Vagina (tissue), 2 donors: ENCODE measurements around the gene MADCAM1. TPM values are rescaled to one million over a fixed set of nuclear protein-coding genes. Genes with fewer than 3 reads are reported as not detected.

Source experiments
- DNase-seq, 2 donors: peaks; one replicate each; pipeline ENCODE4 v3.0.0-alpha.2; 2017; ENCODE audit errors: extremely low spot score in 2 of 2
- H3K27ac ChIP-seq: fragments of 200-600 bp; sonication (generic); one replicate; pipeline ENCODE4 v1.5.1; 2019
- H3K27me3 ChIP-seq: fragments of 200-600 bp; sonication (generic); one replicate; pipeline ENCODE4 v1.5.1; 2019
- H3K36me3 ChIP-seq, 2 donors: fragments of 200-600 bp; sonication (generic); one replicate each; pipeline ENCODE4 v1.5.1; 2017 to 2019
- H3K4me1 ChIP-seq: fragments of 200-600 bp; sonication (generic); one replicate; pipeline ENCODE4 v1.5.1; 2019
- H3K4me3 ChIP-seq, 2 donors: fragments of 200-600 bp; sonication (generic); 1 replicate in 1 of 2; 2 replicates in 1 of 2; pipeline ENCODE4 v1.5.1; 2016 to 2019
- H3K9me3 ChIP-seq: fragments of 200-600 bp; sonication (generic); one replicate; pipeline ENCODE4 v1.5.1; 2019
- POLR2A ChIP-seq, 2 donors: fragments of 450-650 bp; IDR thresholded peaks; one replicate each; pipeline ENCODE4 v1.6.1; 2017; ENCODE audit warnings: antibody characterized with exemption in 2 of 2, mild to moderate bottlenecking in 2 of 2, moderate library complexity in 2 of 2
- POLR2AphosphoS5 ChIP-seq, 2 donors: sonication (generic); formaldehyde crosslinking; IDR thresholded peaks; one replicate each; pipeline ENCODE4 v1.9.0; 2017; ENCODE audit warnings: antibody characterized with exemption in 2 of 2, mild to moderate bottlenecking in 2 of 2, low read depth in 1 of 2; ENCODE audit not compliant: insufficient read depth in 1 of 2
- intact Hi-C: fragments of 100-400 bp; cut with DNase I; formaldehyde crosslinking; loops from one replicate; pipeline ENCODE4 v1.15.1; 2023
- small RNA-seq: library from RNA; depleted of rRNA; stranded (forward); fragments of <200 nt; gene quantifications from one replicate; pipeline ENCODE3, GENCODE V24; 2016
- total RNA-seq: library from RNA; depleted of rRNA; stranded (reverse); fragments of >200 nt; gene quantifications from one replicate; pipeline ENCODE4 v1.2.3, GENCODE V29; 2016
- TF ChIP-seq, protein P1 (sequence below), 3 experiments: fragments of 450-650 bp in 2 of 3; fragments of 200-600 bp in 1 of 3; sonication (generic) in 1 of 3; IDR thresholded peaks; one replicate each; pipeline ENCODE4 v1.5.1; 2017 to 2019; ENCODE audit warnings: antibody characterized with exemption in 3 of 3, mild to moderate bottlenecking in 2 of 3, moderate library complexity in 2 of 3

Gene MADCAM1
- total RNA-seq, 1 donor from 2014 or later, result 0.49 TPM

DNA sequence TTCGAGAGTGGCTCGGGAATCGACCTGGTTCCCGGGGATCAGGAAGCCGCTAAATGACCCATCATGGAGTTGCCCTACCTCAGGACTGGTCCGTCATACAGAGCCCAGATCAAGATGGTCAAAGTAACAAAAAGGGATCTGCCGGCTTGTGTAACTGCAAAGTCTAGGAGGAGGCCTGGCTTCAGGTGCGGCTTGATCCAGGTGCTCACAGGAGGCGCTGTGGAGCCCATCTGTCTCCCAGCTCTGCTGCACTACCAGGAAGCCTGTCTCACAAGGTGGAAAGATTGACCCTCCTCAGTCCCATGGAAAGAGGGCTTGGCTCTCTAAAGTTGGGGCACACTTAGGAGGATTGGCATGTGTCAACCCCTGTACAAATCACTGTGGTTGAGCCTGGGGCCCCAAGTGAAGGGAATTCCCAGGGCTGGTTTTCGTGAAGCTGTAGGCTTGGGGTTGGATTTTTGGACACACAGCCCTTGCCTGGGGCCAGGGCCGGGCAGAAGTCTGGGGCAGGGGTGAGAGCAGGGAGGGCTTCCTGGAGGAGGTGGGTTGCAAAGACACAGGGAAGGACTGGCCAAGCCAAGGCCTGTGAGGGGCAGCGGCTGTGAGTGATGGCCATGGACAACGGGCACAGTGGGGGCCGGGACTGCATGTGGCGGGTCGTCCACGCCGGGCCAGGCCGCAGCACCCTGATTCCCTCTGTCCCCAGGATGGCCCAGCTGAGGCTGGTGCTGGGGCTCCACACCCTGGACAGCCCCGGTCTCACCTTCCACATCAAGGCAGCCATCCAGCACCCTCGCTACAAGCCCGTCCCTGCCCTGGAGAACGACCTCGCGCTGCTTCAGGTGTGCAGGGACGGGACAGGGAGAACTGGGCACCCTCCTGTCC is 51.8 kb downstream of the MADCAM1 start:
- no peaks in the 10 kb centered on the region for H3K27me3 ChIP-seq

DNA sequence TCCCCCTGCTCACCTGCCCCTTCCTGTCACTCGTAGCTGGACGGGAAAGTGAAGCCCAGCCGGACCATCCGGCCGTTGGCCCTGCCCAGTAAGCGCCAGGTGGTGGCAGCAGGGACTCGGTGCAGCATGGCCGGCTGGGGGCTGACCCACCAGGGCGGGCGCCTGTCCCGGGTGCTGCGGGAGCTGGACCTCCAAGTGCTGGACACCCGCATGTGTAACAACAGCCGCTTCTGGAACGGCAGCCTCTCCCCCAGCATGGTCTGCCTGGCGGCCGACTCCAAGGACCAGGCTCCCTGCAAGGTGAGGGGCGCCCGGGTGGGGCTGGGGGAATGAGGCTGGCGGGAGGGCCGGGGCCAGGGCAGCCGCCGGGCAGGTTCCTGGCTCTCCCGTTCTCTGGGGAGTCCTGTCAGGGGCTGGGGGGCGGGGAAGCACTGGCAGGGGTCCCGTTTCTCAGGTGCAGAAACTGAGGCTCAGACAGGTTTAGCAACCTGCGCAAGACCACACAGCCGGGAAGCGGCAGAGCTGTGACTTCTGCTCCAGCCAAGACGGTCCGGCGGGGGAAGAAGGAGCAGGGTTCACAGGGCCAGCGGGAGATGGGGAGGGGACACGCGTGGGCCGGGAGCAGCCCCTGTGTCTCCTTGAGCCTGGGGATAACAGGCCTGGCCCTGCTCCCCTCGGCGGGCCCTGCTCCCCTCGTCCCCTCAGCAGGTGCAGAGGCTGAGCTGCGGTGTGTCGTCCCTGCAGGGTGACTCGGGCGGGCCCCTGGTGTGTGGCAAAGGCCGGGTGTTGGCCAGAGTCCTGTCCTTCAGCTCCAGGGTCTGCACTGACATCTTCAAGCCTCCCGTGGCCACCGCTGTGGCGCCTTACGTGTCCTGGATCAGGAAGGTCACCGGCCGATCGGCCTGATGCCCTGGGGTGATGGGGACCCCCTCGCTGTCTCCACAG is 52.9 kb downstream of the MADCAM1 start:
- no peak for DNase-seq

More for the DNA sequence above, 51.8 kb downstream of the MADCAM1 start:
- Histone ChIP-seq H3K36me3 (no peaks in the 10 kb centered on the region), H3K27ac (no peak overlapping the region), H3K4me3 (no peak overlapping the region), H3K4me1 (peaks cover 16% of the 10 kb centered on the region), H3K9me3 (no peaks in the 10 kb centered on the region)
- TF ChIP-seq POLR2A (IDR thresholded peaks at IDR 0.05), result no peak
- TF ChIP-seq, protein P1, sequence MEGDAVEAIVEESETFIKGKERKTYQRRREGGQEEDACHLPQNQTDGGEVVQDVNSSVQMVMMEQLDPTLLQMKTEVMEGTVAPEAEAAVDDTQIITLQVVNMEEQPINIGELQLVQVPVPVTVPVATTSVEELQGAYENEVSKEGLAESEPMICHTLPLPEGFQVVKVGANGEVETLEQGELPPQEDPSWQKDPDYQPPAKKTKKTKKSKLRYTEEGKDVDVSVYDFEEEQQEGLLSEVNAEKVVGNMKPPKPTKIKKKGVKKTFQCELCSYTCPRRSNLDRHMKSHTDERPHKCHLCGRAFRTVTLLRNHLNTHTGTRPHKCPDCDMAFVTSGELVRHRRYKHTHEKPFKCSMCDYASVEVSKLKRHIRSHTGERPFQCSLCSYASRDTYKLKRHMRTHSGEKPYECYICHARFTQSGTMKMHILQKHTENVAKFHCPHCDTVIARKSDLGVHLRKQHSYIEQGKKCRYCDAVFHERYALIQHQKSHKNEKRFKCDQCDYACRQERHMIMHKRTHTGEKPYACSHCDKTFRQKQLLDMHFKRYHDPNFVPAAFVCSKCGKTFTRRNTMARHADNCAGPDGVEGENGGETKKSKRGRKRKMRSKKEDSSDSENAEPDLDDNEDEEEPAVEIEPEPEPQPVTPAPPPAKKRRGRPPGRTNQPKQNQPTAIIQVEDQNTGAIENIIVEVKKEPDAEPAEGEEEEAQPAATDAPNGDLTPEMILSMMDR (IDR thresholded peaks at IDR 0.05), result no peak
- no peak for TF ChIP-seq POLR2AphosphoS5 (IDR thresholded peaks at IDR 0.05; ENCODE audit: insufficient read depth in 1 of 2, low read depth in 1 of 2)
- no peak for DNase-seq
- intact Hi-C loops, result no loop called here

DNA sequence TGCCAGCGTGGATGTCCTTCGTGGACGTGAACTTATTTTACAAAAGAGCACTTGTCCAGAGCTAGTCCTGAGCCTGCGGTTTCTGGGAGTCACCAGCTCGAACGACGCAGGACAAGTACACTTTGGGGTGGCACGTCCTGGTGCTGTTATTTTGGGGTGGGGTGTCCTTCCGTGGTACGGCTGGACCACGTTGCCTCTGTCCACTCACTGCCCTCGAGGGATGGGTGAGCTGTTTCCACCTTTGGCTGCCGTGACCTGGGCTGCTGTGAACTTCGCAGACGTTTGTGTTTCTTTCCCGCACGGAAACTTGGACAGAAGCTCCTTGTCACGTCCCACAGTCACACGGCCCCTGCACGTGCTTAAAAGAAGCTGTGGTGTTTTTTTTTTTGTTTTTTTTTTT is 58.5 kb downstream of the MADCAM1 start:
- H3K4me3 ChIP-seq, result no peak overlapping the region
- no peak overlapping the region for H3K27ac ChIP-seq
- H3K27me3 ChIP-seq, result no peaks in the 10 kb centered on the region
- intact Hi-C loops, result no loop called here
- peaks cover 28% of the 10 kb centered on the region for H3K4me1 ChIP-seq
- no peak for DNase-seq
- TF ChIP-seq, protein P1 (IDR thresholded peaks at IDR 0.05), result no peak
- TF ChIP-seq POLR2AphosphoS5 (IDR thresholded peaks at IDR 0.05; ENCODE audit: insufficient read depth in 1 of 2, low read depth in 1 of 2) (no peak), POLR2A (IDR thresholded peaks at IDR 0.05) (no peak)
- H3K36me3 ChIP-seq, result no peaks in the 10 kb centered on the region
- no peaks in the 10 kb centered on the region for H3K9me3 ChIP-seq

More for the DNA sequence above, 52.9 kb downstream of the MADCAM1 start:
- Histone ChIP-seq H3K4me3 (no peak overlapping the region), H3K4me1 (peaks cover 11% of the 10 kb centered on the region), H3K9me3 (no peaks in the 10 kb centered on the region), H3K27ac (no peak overlapping the region), H3K36me3 (no peaks in the 10 kb centered on the region), H3K27me3 (no peaks in the 10 kb centered on the region)
- TF ChIP-seq POLR2AphosphoS5 (IDR thresholded peaks at IDR 0.05; ENCODE audit: insufficient read depth in 1 of 2, low read depth in 1 of 2), result no peak
- TF ChIP-seq, protein P1 (IDR thresholded peaks at IDR 0.05), result no peak
- TF ChIP-seq POLR2A (IDR thresholded peaks at IDR 0.05), result no peak
- intact Hi-C loops, result no loop called here

Small RNA genes lying within 50 kb of the gene (small RNA-seq; reads per million reads assigned to genes)
- gene RNA5SP462, result not detected

Other genes with a start within 250 kb of the MADCAM1 start
- 49.4 TPM for gene PLPP2, start 205.1 kb upstream of the MADCAM1 start, total RNA-seq
- gene MIER2, start 151.7 kb upstream of the MADCAM1 start, total RNA-seq, result 30.7 TPM
- gene C2CD4C, start 87.3 kb upstream of the MADCAM1 start, total RNA-seq, result 2.2 TPM
- 26.0 TPM for gene SHC2, start 35.5 kb upstream of the MADCAM1 start, total RNA-seq
- gene TPGS1, start 11.0 kb downstream of the MADCAM1 start, total RNA-seq, result 39.5 TPM
- 62.6 TPM for gene CDC34, start 35.3 kb downstream of the MADCAM1 start, total RNA-seq
- not detected for gene GZMM, start 47.6 kb downstream of the MADCAM1 start, total RNA-seq
- gene BSG, start 76.1 kb downstream of the MADCAM1 start, total RNA-seq, result 231 TPM
- gene HCN2, start 93.4 kb downstream of the MADCAM1 start, total RNA-seq, result 0.25 TPM
- gene POLRMT, start 137.1 kb downstream of the MADCAM1 start, total RNA-seq, result 33.9 TPM
- gene FGF22, start 143.4 kb downstream of the MADCAM1 start, total RNA-seq, result not detected
- gene RNF126, start 166.7 kb downstream of the MADCAM1 start, total RNA-seq, result 68.0 TPM
- 129 TPM for gene FSTL3, start 179.9 kb downstream of the MADCAM1 start, total RNA-seq
- not detected for gene PRSS57, start 199.0 kb downstream of the MADCAM1 start, total RNA-seq
- 40.0 TPM for gene PALM, start 212.4 kb downstream of the MADCAM1 start, total RNA-seq